Epidermal melanocyte (primary cell): ENCODE results near the gene ADCK1.
"Not testable (repeated sequence)": the region's sequence is repeated elsewhere in the genome, so short reads cannot be mapped to it uniquely, and the experiment has no call there.

ENCODE experiments used
- DNase-seq: peaks from one replicate; pipeline ENCODE4 v3.0.0; 2011; ENCODE audit warnings: low spot score; ENCODE audit not compliant: insufficient read length

Gene ADCK1

GRCh38 chr14:77865455-77865854 lies 65.5 kb downstream of the ADCK1 start:
- no peak for DNase-seq

- DNase-seq = no peak
These were observed 67.0 kb downstream of the ADCK1 start for GRCh38 chr14:77866932-77867331.

GRCh38 chr14:77867476-77867875 lies 67.6 kb downstream of the ADCK1 start:
- DNase-seq = no peak

GRCh38 chr14:77868552-77869285 lies 68.8 kb downstream of the ADCK1 start:
- no peak for DNase-seq

- DNase-seq = no peak
These were observed 69.4 kb downstream of the ADCK1 start for GRCh38 chr14:77869340-77869739.

- no peak for DNase-seq
These were observed 70.7 kb downstream of the ADCK1 start for GRCh38 chr14:77870646-77871045.

GRCh38 chr14:77872152-77872551 lies 72.2 kb downstream of the ADCK1 start:
- DNase-seq = no peak

GRCh38 chr14:77872983-77873382 lies 73.1 kb downstream of the ADCK1 start:
- DNase-seq = no peak

- DNase-seq = no peak
These were observed 78.9 kb downstream of the ADCK1 start for GRCh38 chr14:77878783-77879182.

- DNase-seq = no peak
These were observed 80.1 kb downstream of the ADCK1 start for GRCh38 chr14:77880056-77880455.

GRCh38 chr14:77882098-77882497 lies 82.2 kb downstream of the ADCK1 start:
- DNase-seq = no peak

GRCh38 chr14:77882636-77883035 lies 82.7 kb downstream of the ADCK1 start:
- no peak for DNase-seq

- DNase-seq = no peak
These were observed 83.4 kb downstream of the ADCK1 start for GRCh38 chr14:77883131-77883846.

GRCh38 chr14:77883847-77884238 lies 83.9 kb downstream of the ADCK1 start:
- no peak for DNase-seq

- no peak for DNase-seq
These were observed 85.5 kb downstream of the ADCK1 start for GRCh38 chr14:77885367-77885766.

GRCh38 chr14:77886010-77886409 lies 86.1 kb downstream of the ADCK1 start:
- no peak for DNase-seq

- not testable (repeated sequence) for DNase-seq
These were observed 89.0 kb downstream of the ADCK1 start for GRCh38 chr14:77888903-77889302.

- no peak for DNase-seq
These were observed 90.1 kb downstream of the ADCK1 start for GRCh38 chr14:77889971-77890442.

- DNase-seq = no peak
These were observed 91.0 kb downstream of the ADCK1 start for GRCh38 chr14:77890873-77891272.

GRCh38 chr14:77892381-77892871 lies 92.5 kb downstream of the ADCK1 start:
- DNase-seq = no peak

GRCh38 chr14:77892890-77893484 lies 93.1 kb downstream of the ADCK1 start:
- DNase-seq = no peak

- DNase-seq = no peak
These were observed 97.5 kb downstream of the ADCK1 start for GRCh38 chr14:77897374-77897773.
